Coronary artery (tissue), 2 donors: ENCODE results near the gene CDKN2AIP.

ENCODE experiments used
- DNase-seq: peaks from one replicate; pipeline ENCODE4 v3.0.0-alpha.2; 2017; ENCODE audit warnings: low spot score
- H3K27ac ChIP-seq, 2 donors: fragments of 200-600 bp; sonication (generic); one replicate each; pipeline ENCODE4 v1.5.1; 2016 to 2019
- H3K4me3 ChIP-seq: fragments of 200-600 bp; sonication (generic); 2 replicates; pipeline ENCODE4 v1.5.1; 2016; ENCODE audit warnings: mild to moderate bottlenecking, moderate library complexity
- CTCF ChIP-seq: fragments of 200-600 bp; sonication (generic); IDR thresholded peaks from one replicate; pipeline ENCODE4 v1.5.1; 2019; ENCODE audit warnings: antibody characterized with exemption

CDKN2AIP gene

GRCh38 chr4:183413234-183414200, 30.9 kb upstream of the CDKN2AIP start:
- no peak for DNase-seq
- TF ChIP-seq CTCF = no peak
- no peak overlapping the region for H3K27ac ChIP-seq
- no peak overlapping the region for H3K4me3 ChIP-seq

GRCh38 chr4:183416879-183417755, 27.3 kb upstream of the CDKN2AIP start:
- Histone ChIP-seq H3K27ac (no peak overlapping the region), H3K4me3 (no peak overlapping the region)
- DNase-seq = no peak
- no peak for TF ChIP-seq CTCF

- H3K27ac ChIP-seq = no peak overlapping the region
- TF ChIP-seq CTCF = no peak
Measured at GRCh38 chr4:183422962-183423631, 21.3 kb upstream of the CDKN2AIP start.

GRCh38 chr4:183424109-183424744, 20.2 kb upstream of the CDKN2AIP start:
- Histone ChIP-seq H3K4me3 (no peak overlapping the region), H3K27ac (no peak overlapping the region)
- TF ChIP-seq CTCF = no peak
- DNase-seq = peak; percentile 52

More at GRCh38 chr4:183422962-183423631, 21.3 kb upstream of the CDKN2AIP start:
- DNase-seq = no peak
- H3K4me3 ChIP-seq = no peak overlapping the region

GRCh38 chr4:183426507-183426906, 17.9 kb upstream of the CDKN2AIP start:
- TF ChIP-seq CTCF = no peak
- Histone ChIP-seq H3K27ac (no peak overlapping the region), H3K4me3 (no peak overlapping the region)
- peak; percentile 16 for DNase-seq

- no peak overlapping the region for H3K27ac ChIP-seq
- TF ChIP-seq CTCF = no peak
- H3K4me3 ChIP-seq = no peak overlapping the region
- peak; percentile 31 for DNase-seq
Measured at GRCh38 chr4:183429489-183429888, 14.9 kb upstream of the CDKN2AIP start.
